Liver (tissue), 9 donors: ENCODE results near the gene ECEL1. TPM values are rescaled to one million over a fixed set of nuclear protein-coding genes. Genes with fewer than 3 reads are reported as not detected.

ENCODE experiments used
- DNase-seq: peaks from one replicate; pipeline ENCODE4 v3.0.0-alpha.2; 2017; ENCODE audit warnings: low spot score
- H3K27ac ChIP-seq, 2 donors: one replicate each; pipeline ENCODE4 v1.7.0; 2013; ENCODE audit warnings: inconsistent platforms in 2 of 2, low read length in 2 of 2, control low read depth in 1 of 2, low read depth in 1 of 2, mild to moderate bottlenecking in 1 of 2
- H3K27me3 ChIP-seq, 4 donors: one replicate each; pipeline versions ENCODE4 v1.6.1 to v1.7.0; 2013; ENCODE audit warnings: low read length in 3 of 4, inconsistent platforms in 1 of 4, mild to moderate bottlenecking in 1 of 4, moderate library complexity in 1 of 4; ENCODE audit not compliant: control insufficient read depth in 4 of 4, insufficient read depth in 4 of 4
- H3K36me3 ChIP-seq, 4 donors: one replicate each; pipeline versions ENCODE4 v1.6.1 to v1.7.0; 2013; ENCODE audit warnings: low read length in 3 of 4, mild to moderate bottlenecking in 3 of 4, low read depth in 1 of 4, moderate library complexity in 1 of 4; ENCODE audit not compliant: control insufficient read depth in 4 of 4, insufficient read depth in 3 of 4
- H3K4me1 ChIP-seq, 4 donors: one replicate each; pipeline versions ENCODE4 v1.6.1 to v1.7.0; 2013; ENCODE audit warnings: low read length in 3 of 4, mild to moderate bottlenecking in 3 of 4, moderate library complexity in 1 of 4; ENCODE audit not compliant: control insufficient read depth in 4 of 4, insufficient read depth in 4 of 4
- H3K4me3 ChIP-seq, 3 donors: one replicate each; pipeline versions ENCODE4 v1.6.1 to v1.7.0; 2013; ENCODE audit warnings: low read length in 3 of 3, control low read depth in 1 of 3, low read depth in 1 of 3, mild to moderate bottlenecking in 1 of 3
- H3K9ac ChIP-seq, 2 donors: one replicate each; pipeline ENCODE4 v1.7.0; 2013; ENCODE audit warnings: low read length in 2 of 2, mild to moderate bottlenecking in 2 of 2, moderate library complexity in 2 of 2, control low read depth in 1 of 2, low read depth in 1 of 2
- H3K9me3 ChIP-seq, 4 donors: one replicate each; pipeline versions ENCODE4 v1.6.1 to v1.7.0; 2013; ENCODE audit warnings: low read length in 3 of 4; ENCODE audit not compliant: control insufficient read depth in 4 of 4
- EGR1 ChIP-seq, 2 donors: IDR thresholded peaks; 2 replicates each; pipeline ENCODE4 v1.6.1; 2016 to 2018; ENCODE audit warnings: antibody characterized with exemption in 2 of 2, low read depth in 2 of 2
- FOXA1 ChIP-seq: IDR thresholded peaks from 2 replicates; pipeline ENCODE4 v1.6.1; 2016; ENCODE audit warnings: antibody characterized with exemption
- FOXA2 ChIP-seq: IDR thresholded peaks from 2 replicates; pipeline ENCODE4 v1.6.1; 2016; ENCODE audit warnings: antibody characterized with exemption
- GABPA ChIP-seq, 2 donors: IDR thresholded peaks in 1 of 2; conservative IDR thresholded peaks in 1 of 2; 2 replicates each; pipeline ENCODE4 v1.6.1; 2016; ENCODE audit warnings: antibody characterized with exemption in 2 of 2, mild to moderate bottlenecking in 1 of 2, moderate library complexity in 1 of 2
- HNF4A ChIP-seq, 2 donors: conservative IDR thresholded peaks; 2 replicates each; pipeline ENCODE4 v1.6.1; 2016; ENCODE audit warnings: antibody characterized with exemption in 2 of 2, mild to moderate bottlenecking in 2 of 2
- HNF4G ChIP-seq: IDR thresholded peaks from 2 replicates; pipeline ENCODE4 v1.6.1; 2016; ENCODE audit warnings: antibody characterized with exemption
- JUND ChIP-seq, 2 donors: IDR thresholded peaks; 2 replicates each; pipeline ENCODE4 v1.6.1; 2016; ENCODE audit warnings: antibody characterized with exemption in 2 of 2
- NR2F2 ChIP-seq: IDR thresholded peaks from 2 replicates; pipeline ENCODE4 v1.6.1; 2016; ENCODE audit warnings: antibody characterized with exemption
- RAD21 ChIP-seq, 2 donors: IDR thresholded peaks; 2 replicates each; pipeline ENCODE4 v1.6.1; 2016; ENCODE audit warnings: antibody characterized with exemption in 2 of 2, mild to moderate bottlenecking in 2 of 2
- RXRA ChIP-seq, 2 donors: IDR thresholded peaks; 2 replicates each; pipeline ENCODE4 v1.6.1; 2017 to 2018; ENCODE audit warnings: antibody characterized with exemption in 2 of 2, mild to moderate bottlenecking in 1 of 2
- TAF1 ChIP-seq: conservative IDR thresholded peaks from 2 replicates; pipeline ENCODE4 v1.6.1; 2016; ENCODE audit warnings: antibody characterized with exemption, mild to moderate bottlenecking
- YY1 ChIP-seq: IDR thresholded peaks from 2 replicates; pipeline ENCODE4 v1.6.1; 2016; ENCODE audit warnings: antibody characterized with exemption, mild to moderate bottlenecking
- WGBS: extraction: QIAGEN DNeasy Blood & Tissue Kit; methylation state at CpG from one replicate; pipeline ENCODE4 v1.1.7; 2013; 5-methylcytosine and 5-hydroxymethylcytosine counted together
- polyA plus RNA-seq, 2 donors: library from polyadenylated mRNA; stranded (reverse) in 1 of 2; unstranded in 1 of 2; fragments of 200-250 nt in 1 of 2; fragments of >200 nt in 1 of 2; fragmentation: Nextera tagmentation in 1 of 2; extraction: Ambion mirVana in 1 of 2; gene quantifications; one replicate each; pipeline versions ENCODE4 v1.2.1 to v1.2.3, GENCODE V29; 2013 to 2015
- total RNA-seq, 2 donors: library from RNA; depleted of rRNA; stranded (reverse); fragments of >200 nt; gene quantifications; one replicate each; pipeline ENCODE4 v1.2.3, GENCODE V29; 2014
- TF ChIP-seq, protein P1 (sequence below): IDR thresholded peaks from 2 replicates; pipeline ENCODE4 v1.6.1; 2016; ENCODE audit warnings: antibody characterized with exemption
- TF ChIP-seq, protein P2 (sequence below): fragments of 150-350 bp; IDR thresholded peaks from 2 replicates; pipeline ENCODE4 v1.5.1; 2017; ENCODE audit warnings: improper control_type of control experiment, low read depth, low read length; ENCODE audit not compliant: missing input control
- TF ChIP-seq, protein P3 (sequence below): IDR thresholded peaks from 2 replicates; pipeline ENCODE4 v1.6.1; 2016; ENCODE audit warnings: antibody characterized with exemption
- TF ChIP-seq, protein P4 (sequence below): IDR thresholded peaks from 2 replicates; pipeline ENCODE4 v1.6.1; 2016; ENCODE audit warnings: antibody characterized with exemption
- donor health status: healthy.
- donor health status: healthy.
- donor health status: healthy.
- donor health status: healthy.
- donor health status: healthy.

Gene ECEL1
- total and polyA plus RNA-seq, 4 donors: 0.67 to 1.8 TPM; not detected in 2

DNA sequence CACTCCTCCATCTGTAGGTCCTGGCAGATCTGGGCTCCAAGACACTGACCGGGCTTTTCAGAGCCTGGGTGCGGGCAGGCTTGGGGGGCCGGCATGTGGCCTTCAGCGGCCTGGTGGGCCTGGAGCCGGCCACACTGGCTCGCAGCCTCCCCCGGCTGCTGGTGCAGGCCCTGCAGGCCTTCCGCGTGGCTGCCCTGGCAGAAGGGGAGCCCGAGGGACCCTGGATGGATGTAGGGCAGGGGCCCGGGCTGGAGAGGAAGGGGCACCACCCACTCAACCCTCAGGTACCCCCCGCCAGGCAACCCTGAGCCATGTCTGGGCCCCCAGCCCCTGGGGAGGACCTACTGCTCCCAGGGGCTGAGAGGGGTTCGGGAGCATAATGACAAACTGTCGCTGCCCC lies 37.6 kb upstream of the ECEL1 start:
- Histone ChIP-seq H3K4me3 (no peak overlapping the region), H3K4me1 (peaks cover 7 to 22% (median 13%) of the 10 kb centered on the region in 4 donors), H3K9ac (no peak overlapping the region), H3K9me3 (no peaks in the 10 kb centered on the region), H3K27ac (no peak overlapping the region), H3K36me3 (no peaks in the 10 kb centered on the region), H3K27me3 (peaks cover 0 to 10% (median 5%) of the 10 kb centered on the region in 4 donors)
- WGBS: 86% methylated on average over 14 of the region's 14 CpGs
- no peak for DNase-seq
- TF ChIP-seq YY1 (no peak), HNF4A (conservative IDR thresholded peaks at IDR 0.05) (no peak)
- TF ChIP-seq, protein P1, sequence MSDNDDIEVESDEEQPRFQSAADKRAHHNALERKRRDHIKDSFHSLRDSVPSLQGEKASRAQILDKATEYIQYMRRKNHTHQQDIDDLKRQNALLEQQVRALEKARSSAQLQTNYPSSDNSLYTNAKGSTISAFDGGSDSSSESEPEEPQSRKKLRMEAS: no peak
- TF ChIP-seq, protein P2, sequence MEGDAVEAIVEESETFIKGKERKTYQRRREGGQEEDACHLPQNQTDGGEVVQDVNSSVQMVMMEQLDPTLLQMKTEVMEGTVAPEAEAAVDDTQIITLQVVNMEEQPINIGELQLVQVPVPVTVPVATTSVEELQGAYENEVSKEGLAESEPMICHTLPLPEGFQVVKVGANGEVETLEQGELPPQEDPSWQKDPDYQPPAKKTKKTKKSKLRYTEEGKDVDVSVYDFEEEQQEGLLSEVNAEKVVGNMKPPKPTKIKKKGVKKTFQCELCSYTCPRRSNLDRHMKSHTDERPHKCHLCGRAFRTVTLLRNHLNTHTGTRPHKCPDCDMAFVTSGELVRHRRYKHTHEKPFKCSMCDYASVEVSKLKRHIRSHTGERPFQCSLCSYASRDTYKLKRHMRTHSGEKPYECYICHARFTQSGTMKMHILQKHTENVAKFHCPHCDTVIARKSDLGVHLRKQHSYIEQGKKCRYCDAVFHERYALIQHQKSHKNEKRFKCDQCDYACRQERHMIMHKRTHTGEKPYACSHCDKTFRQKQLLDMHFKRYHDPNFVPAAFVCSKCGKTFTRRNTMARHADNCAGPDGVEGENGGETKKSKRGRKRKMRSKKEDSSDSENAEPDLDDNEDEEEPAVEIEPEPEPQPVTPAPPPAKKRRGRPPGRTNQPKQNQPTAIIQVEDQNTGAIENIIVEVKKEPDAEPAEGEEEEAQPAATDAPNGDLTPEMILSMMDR: no peak

DNA sequence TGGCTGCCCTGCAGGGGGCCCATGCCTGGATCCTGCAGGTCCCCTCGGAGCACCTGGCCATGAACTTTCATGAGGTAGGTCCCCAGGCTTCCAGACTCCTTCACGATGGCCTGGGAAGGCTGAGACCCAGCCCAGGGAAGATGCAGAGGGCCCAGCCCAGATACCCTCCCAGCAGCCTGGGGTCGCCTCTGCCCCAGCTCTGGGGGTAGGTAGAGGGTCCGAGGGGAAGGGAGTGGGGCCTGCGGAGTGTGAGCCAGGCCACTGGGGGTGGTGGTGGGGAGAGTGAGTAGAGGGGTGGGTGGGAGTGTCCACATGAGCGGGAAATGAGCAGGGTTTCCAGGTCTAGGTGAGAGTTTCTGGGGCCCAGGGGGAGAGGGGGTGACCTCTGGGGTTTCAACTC lies 37.1 kb upstream of the ECEL1 start:
- TF ChIP-seq FOXA2 (no peak), RAD21 (IDR thresholded peaks at IDR 0.05) (no peak), HNF4G (no peak), EGR1 (IDR thresholded peaks at IDR 0.05; ENCODE audit: low read depth in 2 of 2) (no peak), YY1 (no peak), RXRA (IDR thresholded peaks at IDR 0.05) (no peak), HNF4A (conservative IDR thresholded peaks at IDR 0.05) (no peak), TAF1 (no peak), JUND (IDR thresholded peaks at IDR 0.05) (no peak), NR2F2 (no peak), FOXA1 (no peak), GABPA (IDR thresholded peaks at IDR 0.05 in 1 of 2, conservative IDR thresholded peaks at IDR 0.05 in 1 of 2) (no peak)
- TF ChIP-seq, protein P1: no peak
- TF ChIP-seq, protein P2: no peak
- TF ChIP-seq, protein P3, sequence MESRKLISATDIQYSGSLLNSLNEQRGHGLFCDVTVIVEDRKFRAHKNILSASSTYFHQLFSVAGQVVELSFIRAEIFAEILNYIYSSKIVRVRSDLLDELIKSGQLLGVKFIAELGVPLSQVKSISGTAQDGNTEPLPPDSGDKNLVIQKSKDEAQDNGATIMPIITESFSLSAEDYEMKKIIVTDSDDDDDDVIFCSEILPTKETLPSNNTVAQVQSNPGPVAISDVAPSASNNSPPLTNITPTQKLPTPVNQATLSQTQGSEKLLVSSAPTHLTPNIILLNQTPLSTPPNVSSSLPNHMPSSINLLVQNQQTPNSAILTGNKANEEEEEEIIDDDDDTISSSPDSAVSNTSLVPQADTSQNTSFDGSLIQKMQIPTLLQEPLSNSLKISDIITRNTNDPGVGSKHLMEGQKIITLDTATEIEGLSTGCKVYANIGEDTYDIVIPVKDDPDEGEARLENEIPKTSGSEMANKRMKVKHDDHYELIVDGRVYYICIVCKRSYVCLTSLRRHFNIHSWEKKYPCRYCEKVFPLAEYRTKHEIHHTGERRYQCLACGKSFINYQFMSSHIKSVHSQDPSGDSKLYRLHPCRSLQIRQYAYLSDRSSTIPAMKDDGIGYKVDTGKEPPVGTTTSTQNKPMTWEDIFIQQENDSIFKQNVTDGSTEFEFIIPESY: no peak
- TF ChIP-seq, protein P4, sequence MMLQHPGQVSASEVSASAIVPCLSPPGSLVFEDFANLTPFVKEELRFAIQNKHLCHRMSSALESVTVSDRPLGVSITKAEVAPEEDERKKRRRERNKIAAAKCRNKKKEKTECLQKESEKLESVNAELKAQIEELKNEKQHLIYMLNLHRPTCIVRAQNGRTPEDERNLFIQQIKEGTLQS: no peak
- Histone ChIP-seq H3K36me3 (no peaks in the 10 kb centered on the region), H3K9me3 (no peaks in the 10 kb centered on the region), H3K9ac (no peak overlapping the region), H3K4me3 (no peak overlapping the region), H3K27me3 (peaks cover 0 to 10% (median 5%) of the 10 kb centered on the region in 4 donors), H3K27ac (no peak overlapping the region), H3K4me1 (peaks cover 7 to 22% (median 13%) of the 10 kb centered on the region in 4 donors)
- WGBS: 64% methylated on average over 6 of the region's 6 CpGs
- no peak for DNase-seq
